ENCODE data around the gene MAP2K1. TPM values are rescaled to one million over a fixed set of nuclear protein-coding genes. Genes with fewer than 3 reads are reported as not detected.

The MAP2K1 gene
- total and polyA plus RNA-seq, 9 of the 15 experiments (the other 6 are each of a cell fraction or from before 2014, with no cell fraction given): 7.5 to 58.3 (median 30.0) TPM

DNA sequence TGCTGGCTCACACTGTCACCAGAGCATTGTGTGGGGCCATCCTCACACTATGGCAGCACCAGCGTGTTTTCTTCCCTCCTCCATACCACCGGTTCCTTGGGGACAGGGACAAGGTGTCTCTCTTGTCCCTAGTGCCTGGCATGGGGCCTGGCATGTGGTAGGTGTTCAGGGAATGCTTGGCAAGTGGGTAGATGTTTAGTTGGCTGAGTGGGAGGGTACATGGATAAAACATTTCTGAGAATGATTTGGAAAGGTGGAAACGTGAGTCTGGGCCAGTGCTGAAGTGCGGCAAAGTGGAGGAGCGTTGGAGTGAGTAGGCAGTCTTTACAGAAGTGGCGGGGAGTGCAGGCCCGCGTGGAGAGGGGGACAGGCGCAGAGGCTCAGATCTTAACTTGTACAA lies 95.8 kb downstream of the MAP2K1 start (continued):
- TF ChIP-seq, protein P1, sequence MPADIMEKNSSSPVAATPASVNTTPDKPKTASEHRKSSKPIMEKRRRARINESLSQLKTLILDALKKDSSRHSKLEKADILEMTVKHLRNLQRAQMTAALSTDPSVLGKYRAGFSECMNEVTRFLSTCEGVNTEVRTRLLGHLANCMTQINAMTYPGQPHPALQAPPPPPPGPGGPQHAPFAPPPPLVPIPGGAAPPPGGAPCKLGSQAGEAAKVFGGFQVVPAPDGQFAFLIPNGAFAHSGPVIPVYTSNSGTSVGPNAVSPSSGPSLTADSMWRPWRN (IDR thresholded peaks at IDR 0.05; ENCODE audit: low read depth): no peak
- no peak for TF ChIP-seq HMGN3 (IDR thresholded peaks at IDR 0.05; ENCODE audit: borderline replicate concordance, extremely low read depth, insufficient read length, low read depth, low read length)
- no peak for TF ChIP-seq HNRNPUL1 (IDR thresholded peaks at IDR 0.05; ENCODE audit: low read length)
- TF ChIP-seq KHSRP (IDR thresholded peaks at IDR 0.05): no peak
- TF ChIP-seq, protein P2, sequence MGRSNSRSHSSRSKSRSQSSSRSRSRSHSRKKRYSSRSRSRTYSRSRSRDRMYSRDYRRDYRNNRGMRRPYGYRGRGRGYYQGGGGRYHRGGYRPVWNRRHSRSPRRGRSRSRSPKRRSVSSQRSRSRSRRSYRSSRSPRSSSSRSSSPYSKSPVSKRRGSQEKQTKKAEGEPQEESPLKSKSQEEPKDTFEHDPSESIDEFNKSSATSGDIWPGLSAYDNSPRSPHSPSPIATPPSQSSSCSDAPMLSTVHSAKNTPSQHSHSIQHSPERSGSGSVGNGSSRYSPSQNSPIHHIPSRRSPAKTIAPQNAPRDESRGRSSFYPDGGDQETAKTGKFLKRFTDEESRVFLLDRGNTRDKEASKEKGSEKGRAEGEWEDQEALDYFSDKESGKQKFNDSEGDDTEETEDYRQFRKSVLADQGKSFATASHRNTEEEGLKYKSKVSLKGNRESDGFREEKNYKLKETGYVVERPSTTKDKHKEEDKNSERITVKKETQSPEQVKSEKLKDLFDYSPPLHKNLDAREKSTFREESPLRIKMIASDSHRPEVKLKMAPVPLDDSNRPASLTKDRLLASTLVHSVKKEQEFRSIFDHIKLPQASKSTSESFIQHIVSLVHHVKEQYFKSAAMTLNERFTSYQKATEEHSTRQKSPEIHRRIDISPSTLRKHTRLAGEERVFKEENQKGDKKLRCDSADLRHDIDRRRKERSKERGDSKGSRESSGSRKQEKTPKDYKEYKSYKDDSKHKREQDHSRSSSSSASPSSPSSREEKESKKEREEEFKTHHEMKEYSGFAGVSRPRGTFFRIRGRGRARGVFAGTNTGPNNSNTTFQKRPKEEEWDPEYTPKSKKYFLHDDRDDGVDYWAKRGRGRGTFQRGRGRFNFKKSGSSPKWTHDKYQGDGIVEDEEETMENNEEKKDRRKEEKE (IDR thresholded peaks at IDR 0.05; ENCODE audit: borderline replicate concordance in 1 of 2, control insufficient read depth in 1 of 2, low read depth in 2 of 2, low read length in 1 of 2): no peak
- TF ChIP-seq, protein P3, sequence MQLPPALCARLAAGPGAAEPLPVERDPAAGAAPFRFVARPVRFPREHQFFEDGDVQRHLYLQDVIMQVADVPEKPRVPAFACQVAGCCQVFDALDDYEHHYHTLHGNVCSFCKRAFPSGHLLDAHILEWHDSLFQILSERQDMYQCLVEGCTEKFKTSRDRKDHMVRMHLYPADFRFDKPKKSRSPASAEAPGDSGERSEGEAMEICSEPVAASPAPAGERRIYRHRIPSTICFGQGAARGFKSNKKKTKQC (CRISPR knock-in tag; IDR thresholded peaks at IDR 0.05): no peak
- TF ChIP-seq TAF7 (tag; IDR thresholded peaks at IDR 0.05): no peak
- TF ChIP-seq CHD1 (IDR thresholded peaks at IDR 0.05; ENCODE audit: low read length): no peak
- TF ChIP-seq, protein P4, sequence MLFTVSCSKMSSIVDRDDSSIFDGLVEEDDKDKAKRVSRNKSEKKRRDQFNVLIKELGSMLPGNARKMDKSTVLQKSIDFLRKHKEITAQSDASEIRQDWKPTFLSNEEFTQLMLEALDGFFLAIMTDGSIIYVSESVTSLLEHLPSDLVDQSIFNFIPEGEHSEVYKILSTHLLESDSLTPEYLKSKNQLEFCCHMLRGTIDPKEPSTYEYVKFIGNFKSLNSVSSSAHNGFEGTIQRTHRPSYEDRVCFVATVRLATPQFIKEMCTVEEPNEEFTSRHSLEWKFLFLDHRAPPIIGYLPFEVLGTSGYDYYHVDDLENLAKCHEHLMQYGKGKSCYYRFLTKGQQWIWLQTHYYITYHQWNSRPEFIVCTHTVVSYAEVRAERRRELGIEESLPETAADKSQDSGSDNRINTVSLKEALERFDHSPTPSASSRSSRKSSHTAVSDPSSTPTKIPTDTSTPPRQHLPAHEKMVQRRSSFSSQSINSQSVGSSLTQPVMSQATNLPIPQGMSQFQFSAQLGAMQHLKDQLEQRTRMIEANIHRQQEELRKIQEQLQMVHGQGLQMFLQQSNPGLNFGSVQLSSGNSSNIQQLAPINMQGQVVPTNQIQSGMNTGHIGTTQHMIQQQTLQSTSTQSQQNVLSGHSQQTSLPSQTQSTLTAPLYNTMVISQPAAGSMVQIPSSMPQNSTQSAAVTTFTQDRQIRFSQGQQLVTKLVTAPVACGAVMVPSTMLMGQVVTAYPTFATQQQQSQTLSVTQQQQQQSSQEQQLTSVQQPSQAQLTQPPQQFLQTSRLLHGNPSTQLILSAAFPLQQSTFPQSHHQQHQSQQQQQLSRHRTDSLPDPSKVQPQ (CRISPR knock-in tag; IDR thresholded peaks at IDR 0.05; ENCODE audit: borderline replicate concordance): no peak
- no peak for TF ChIP-seq CCNT2 (IDR thresholded peaks at IDR 0.05; ENCODE audit: borderline replicate concordance, extremely low read depth, insufficient read length, low read depth, low read length)
